ENCODE results near the gene STX19.

Gene STX19

DNA sequence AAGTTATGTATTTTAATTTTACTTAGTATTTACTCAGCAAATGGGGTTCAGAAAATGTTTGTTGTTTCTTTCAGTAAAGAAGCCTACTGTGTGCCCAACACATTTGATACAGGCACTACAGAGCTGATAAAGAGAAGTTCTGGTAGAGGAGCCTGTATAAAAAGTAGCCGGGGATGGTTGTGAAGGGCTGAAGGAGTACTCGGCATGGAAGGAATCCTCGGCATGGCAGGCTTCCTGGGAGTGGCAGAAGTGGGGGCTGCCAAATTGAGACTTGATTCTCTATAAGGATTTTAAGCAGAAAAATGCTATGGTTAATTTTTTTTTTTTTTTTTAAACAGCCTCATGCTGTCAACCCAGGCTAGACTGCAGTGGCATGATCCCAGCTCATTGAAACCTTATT lies 39.2 kb downstream of the STX19 start:
- TF ChIP-seq, protein P1, sequence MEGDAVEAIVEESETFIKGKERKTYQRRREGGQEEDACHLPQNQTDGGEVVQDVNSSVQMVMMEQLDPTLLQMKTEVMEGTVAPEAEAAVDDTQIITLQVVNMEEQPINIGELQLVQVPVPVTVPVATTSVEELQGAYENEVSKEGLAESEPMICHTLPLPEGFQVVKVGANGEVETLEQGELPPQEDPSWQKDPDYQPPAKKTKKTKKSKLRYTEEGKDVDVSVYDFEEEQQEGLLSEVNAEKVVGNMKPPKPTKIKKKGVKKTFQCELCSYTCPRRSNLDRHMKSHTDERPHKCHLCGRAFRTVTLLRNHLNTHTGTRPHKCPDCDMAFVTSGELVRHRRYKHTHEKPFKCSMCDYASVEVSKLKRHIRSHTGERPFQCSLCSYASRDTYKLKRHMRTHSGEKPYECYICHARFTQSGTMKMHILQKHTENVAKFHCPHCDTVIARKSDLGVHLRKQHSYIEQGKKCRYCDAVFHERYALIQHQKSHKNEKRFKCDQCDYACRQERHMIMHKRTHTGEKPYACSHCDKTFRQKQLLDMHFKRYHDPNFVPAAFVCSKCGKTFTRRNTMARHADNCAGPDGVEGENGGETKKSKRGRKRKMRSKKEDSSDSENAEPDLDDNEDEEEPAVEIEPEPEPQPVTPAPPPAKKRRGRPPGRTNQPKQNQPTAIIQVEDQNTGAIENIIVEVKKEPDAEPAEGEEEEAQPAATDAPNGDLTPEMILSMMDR (IDR thresholded peaks at IDR 0.05; ENCODE audit: low read length, missing control alignments), result no peak

DNA sequence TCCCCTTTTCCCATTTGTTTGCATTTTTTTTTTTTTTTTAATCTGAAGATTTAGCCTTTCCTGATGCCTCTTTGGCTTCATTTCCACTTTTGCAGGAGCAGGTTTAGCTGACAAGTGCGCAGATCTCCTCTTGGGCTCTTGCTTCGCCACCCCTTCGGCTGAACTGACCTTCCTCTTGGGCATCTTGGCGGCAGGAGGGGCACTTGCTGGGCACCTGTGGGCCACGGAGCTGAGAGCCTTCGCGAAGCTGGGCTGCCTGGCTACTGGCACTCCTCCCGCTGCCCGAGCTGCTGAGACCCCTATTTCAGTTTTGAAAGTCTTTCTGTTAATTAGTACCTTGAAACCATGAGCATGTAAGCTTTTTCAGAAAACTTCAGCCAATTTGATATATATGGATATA lies 39.6 kb downstream of the STX19 start:
- no peak for DNase-seq (ENCODE audit: low read depth)
- TF ChIP-seq, protein P1 (IDR thresholded peaks at IDR 0.05; ENCODE audit: low read length, missing control alignments), result no peak
- no peak overlapping the region for H3K4me3 ChIP-seq (replicated peaks; ENCODE audit: low read depth, low read length)

More for the DNA sequence above, 39.2 kb downstream of the STX19 start:
- no peak overlapping the region for H3K4me3 ChIP-seq (replicated peaks; ENCODE audit: low read depth, low read length)
- DNase-seq (ENCODE audit: low read depth), result no peak

DNA sequence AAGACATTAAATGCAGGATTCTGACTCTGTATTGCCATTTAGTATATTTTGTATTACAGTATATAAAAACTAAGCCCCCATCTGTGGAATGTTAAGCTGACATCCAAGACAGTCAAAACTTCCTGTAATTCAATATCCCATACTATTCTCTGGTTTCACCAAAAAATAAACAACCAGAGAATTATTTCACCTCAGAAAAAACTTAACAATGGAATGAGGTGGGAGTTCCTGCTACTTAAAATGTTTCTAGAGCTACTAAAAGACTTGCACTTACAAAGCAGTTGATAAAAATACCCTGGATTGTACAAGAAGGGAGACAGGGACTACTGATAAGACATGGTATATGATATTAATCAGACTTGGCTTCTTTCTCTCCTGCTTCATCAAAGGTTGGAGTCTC lies 40.1 kb downstream of the STX19 start:
- TF ChIP-seq, protein P1 (IDR thresholded peaks at IDR 0.05; ENCODE audit: low read length, missing control alignments), result no peak
- peak; percentile 44 for DNase-seq (ENCODE audit: low read depth)
- H3K4me3 ChIP-seq (replicated peaks; ENCODE audit: low read depth, low read length), result no peak overlapping the region

DNA sequence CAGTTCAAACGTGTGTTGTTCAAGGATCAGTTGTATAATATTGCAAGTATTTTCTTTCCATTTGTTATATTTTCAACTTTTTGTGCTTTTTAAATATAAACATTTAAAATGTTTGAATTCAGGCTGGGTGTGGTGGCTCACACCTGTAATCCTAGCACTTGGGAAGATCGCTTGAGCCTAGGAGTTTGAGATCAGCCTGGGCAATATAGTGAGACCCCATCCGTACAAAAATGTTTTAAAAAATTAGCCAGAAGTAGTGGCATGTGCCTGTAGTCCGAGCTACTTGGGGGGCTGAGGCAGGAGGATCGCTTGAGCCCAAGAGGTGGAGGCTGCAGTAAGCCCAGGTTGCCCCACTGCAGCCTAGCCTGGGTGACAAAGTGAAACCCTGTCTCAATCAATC lies 43.8 kb downstream of the STX19 start:
- TF ChIP-seq, protein P1 (IDR thresholded peaks at IDR 0.05; ENCODE audit: low read length, missing control alignments), result no peak
- DNase-seq (ENCODE audit: low read depth), result no peak
- H3K4me3 ChIP-seq (replicated peaks; ENCODE audit: low read depth, low read length), result no peak overlapping the region

DNA sequence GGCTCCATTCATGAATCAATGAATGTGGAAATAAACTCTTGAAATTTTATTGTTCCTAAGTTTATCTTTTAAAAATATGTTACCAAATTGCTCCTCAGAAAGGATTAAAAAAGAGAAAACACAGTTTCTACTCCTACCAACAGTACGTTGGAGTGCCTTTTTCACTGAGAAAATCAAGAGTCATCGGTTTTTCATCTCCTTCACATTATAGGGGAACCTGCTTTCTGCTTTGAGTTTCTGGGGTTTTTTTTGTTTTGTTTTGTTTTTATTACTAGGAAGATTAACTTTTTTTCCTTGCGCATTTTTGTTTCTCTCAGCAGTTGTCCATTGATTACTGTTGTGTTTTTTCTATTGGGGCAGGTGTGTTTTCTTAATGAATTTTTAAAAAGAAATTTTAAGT lies 45.0 kb downstream of the STX19 start:
- no peak overlapping the region for H3K4me3 ChIP-seq (replicated peaks; ENCODE audit: low read depth, low read length)
- no peak for DNase-seq (ENCODE audit: low read depth)
- TF ChIP-seq, protein P1 (IDR thresholded peaks at IDR 0.05; ENCODE audit: low read length, missing control alignments), result no peak

DNA sequence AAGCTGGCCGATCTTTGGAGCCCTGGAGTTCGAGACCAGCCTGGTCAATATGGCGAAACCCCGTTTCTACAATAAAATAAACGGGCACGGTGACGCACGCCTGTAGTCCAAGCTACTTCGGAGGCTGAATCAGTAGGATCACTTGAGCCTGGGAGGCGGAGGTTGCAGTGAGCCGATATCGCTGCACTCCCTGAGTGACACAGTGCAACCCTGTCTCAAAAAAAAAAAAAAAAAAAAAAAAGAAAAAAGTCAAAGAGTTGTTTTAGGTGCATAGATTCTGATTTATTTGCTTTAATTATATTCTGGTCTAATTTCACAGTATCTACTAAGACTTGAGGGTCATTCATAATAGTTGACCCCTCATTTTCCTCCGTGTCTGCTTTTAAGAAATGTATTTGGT lies 46.7 kb downstream of the STX19 start:
- H3K4me3 ChIP-seq (replicated peaks; ENCODE audit: low read depth, low read length), result no peak overlapping the region
- TF ChIP-seq, protein P1 (IDR thresholded peaks at IDR 0.05; ENCODE audit: low read length, missing control alignments), result no peak
- DNase-seq (ENCODE audit: low read depth), result no peak

DNA sequence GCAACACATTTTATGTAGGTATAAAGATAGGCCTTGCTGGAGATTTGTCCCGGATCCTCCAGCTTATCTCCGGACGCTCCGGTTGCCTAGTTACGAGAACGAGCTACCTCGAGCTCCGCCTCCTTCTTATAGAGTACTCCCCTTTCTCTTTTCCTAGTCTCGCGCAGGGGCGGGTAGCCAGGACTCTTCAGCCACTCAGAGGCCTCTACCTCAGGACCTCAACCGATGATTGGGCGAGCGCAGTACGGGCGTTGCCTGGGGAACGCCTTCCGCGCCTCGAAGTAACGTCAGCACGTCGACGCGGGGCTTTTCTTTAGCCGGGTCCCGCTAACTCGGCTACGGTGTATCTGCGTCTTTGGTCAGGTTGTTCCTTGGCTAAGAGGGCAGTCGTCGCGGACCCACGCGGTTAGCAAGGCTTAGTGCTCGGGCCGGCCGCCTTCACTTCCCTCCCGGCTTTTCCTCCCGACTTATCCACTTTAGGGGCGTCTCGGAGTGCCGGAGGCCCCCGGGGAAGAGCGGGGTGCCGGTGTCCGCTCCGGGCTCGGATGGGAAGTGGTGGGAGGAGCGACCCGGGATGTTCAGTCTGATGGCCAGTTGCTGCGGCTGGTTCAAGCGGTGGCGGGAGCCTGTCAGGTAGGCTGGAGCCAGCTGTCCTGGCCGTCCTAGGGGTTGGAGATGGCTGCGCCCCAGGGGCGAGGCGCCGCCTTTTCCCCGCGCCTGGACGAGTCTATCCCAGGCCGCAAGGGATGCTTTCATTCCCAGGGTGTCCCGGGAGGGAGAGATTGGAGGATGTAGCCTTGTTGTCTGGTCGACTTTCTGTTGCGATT lies 48.3 kb downstream of the STX19 start, which contains the start of gene ARL13B:
TSS of gene ARL13B (plus strand) at position 306 of the 827 bp plus-strand sequence. CDS start at position 575, 269 bp downstream.
- H3K4me3 ChIP-seq (replicated peaks; ENCODE audit: low read depth, low read length), result peak within 1 kb of the TSS; percentile 91
- TF ChIP-seq, protein P1 (IDR thresholded peaks at IDR 0.05; ENCODE audit: low read length, missing control alignments), result no peak
- peak; percentile 99 for DNase-seq (ENCODE audit: low read depth)
